Inflammatory macrophage treated with lipopolysaccharide for 4 hours (primary cell): ENCODE data around the gene COL25A1.

ENCODE experiments used
- DNase-seq: peaks from one replicate; pipeline ENCODE4 v3.0.0-alpha.2; 2020

Gene COL25A1

DNA sequence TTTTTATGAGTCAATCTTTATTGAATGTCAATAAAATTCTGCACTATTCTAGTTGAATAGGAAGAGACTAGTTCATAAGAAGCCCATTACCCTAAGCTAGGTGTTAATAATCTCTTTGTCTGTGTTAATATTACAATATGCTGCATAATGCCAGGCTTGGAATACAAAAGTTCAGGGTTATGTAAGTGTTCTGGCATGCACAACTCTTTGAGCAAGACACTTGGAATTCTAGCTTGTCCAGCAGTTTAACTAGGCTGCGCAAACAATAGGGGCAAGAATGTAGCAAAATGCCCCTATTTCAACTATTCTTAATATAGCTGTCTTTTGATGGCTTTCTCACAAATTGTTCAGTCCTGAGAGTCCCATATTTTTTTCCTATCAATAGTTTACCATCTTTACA, 508.3 kb downstream of the COL25A1 start:
- no peak for DNase-seq

DNA sequence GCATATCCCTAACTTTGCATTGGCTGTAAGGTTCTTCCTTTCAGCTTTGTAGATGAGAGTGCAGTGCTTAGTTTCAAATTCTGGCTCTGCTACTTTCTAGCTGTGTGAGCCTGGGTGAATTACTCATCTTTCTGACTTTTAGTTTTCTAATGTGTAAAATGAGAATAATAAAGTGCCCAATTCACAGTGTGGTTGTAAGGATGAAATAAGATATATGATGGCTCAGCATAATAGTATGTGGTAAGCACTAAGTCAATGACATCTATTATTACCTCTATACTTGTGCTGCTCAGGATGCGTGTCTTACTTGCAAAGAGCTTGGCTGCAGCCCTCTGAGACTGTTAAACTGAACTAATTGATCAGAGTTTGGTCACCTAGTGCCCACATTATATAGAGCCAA, 509.0 kb downstream of the COL25A1 start:
- DNase-seq: no peak

DNA sequence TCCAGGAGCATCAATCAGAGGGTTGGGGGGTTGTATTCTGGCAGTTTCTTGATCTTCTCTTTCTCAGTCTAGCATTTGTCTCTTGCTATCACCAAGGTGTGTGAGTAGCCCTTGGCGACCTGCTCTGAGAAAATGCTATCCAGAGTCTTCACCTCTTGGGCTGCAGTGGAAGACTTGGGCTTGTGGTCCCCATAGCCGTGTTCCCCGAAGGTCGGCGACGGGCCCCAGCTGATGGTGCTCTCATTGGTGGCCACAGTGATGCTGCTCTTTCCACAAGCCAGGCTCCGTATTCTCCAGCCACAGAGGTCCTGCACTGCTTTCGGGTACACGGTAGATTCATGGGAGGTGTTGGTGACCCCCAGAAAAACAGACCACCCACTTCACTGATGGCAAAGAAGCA, 513.7 kb downstream of the COL25A1 start:
- no peak for DNase-seq

DNA sequence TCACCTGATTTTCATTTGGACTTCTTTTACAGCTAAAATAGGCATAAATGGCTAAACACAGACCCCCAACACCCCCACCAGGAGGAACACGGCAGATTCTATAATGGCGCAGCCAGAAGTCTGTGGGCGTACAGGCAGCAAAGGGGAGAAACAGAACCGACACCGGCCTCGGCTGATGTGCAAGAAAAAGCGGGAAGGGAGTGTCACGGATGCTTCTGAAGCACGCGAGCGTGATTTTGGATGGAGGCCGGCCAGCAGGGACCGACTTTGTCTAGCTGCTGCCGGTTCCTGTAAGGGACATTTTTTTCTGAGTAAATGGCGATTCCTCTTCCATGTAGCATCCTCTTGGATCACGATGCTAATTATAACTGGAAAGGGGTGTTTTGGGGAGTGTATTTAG, 514.7 kb downstream of the COL25A1 start:
- DNase-seq: no peak

DNA sequence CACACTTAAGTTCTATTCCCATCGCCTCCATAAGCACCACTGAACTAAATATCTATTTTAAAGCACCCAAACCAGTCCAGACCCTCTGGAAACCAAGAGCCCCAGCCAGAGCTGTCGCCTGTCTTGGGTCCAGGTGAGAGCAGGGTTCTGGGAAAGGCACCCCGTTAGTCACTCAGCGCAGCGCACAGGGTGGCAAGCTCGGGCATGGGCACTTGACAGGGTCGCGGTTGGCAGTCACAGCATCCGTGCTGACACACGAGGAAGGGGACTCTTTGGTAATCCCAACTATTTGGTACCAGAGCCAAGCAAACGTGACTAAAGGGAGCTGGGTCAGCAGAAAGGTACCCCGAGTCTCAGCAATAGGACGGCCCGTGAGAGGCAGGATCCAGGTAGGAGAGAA, 515.4 kb downstream of the COL25A1 start:
- DNase-seq: no peak

DNA sequence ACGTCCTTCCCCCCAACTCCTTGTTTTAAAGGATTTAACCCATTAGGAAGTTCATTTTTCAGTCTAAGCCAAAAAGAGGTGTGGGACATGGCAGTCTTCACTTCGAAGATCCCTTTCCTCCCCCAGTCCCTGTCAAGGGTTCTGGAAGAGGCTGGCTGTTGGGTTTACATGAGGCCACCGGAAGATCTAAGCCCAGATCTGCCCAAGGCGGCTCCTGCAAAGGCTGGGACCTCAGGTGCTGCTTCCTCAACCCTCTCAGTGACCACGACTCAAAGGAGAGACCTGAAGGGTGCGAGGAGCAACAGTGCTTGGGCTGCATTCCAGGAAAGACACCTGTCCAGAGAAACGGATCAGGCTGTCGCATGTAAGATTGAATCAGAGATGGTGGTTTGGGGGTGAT, 516.1 kb downstream of the COL25A1 start:
- DNase-seq: no peak

DNA sequence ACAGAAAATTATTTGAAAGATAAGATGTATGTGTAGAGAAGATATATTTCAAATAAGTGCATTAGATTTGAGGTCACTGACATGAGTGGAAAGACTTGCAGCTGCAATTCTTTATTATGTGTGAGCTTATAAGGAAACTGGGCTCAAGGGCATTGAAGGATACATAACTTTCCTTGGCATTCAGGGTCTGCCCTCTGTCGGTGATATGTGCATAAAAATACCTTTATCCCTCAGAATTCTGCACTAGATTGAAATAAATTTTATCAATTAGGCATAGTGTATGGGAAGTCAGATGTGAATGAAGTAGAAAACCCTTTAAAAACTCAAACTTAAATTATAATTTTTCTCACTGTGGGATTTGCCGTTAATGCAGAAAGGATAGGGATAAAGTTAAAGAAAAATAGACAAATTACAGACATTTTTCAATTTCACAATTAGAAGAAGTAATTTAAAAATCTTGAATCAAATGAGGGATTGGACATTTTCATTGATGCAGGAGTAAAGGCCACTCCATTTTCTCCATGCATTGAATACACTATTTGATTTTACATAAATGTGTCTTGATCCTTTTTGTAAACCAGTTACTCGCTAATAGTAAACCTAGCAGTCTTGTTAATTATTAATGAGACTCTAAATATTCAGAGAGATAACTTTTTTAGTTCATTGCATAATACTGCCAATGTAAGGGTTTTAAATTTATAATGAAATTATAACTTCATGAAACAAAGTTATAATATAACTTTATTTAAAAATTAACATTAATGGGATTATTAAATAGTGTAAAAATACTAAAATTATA, 518.6 kb downstream of the COL25A1 start:
- no peak for DNase-seq

DNA sequence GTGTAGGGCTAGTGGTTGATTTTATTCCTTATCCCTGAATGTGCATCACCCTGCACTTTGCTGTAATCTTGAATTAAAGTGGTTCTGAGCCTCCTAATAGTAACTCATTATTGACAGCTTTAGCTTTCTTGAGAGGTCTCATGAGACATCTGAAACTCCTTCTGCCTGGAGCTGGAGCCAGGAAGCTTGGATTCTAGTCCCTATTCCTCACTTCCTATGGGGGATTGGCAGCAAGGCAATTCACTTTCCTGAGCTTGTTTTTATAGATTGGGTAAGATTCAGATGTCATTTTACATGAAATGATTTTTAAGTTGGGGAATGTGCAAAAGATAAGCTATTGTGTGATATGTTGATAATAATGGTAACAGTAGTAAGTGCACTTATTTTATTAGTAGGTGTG, 522.5 kb downstream of the COL25A1 start:
- no peak for DNase-seq

DNA sequence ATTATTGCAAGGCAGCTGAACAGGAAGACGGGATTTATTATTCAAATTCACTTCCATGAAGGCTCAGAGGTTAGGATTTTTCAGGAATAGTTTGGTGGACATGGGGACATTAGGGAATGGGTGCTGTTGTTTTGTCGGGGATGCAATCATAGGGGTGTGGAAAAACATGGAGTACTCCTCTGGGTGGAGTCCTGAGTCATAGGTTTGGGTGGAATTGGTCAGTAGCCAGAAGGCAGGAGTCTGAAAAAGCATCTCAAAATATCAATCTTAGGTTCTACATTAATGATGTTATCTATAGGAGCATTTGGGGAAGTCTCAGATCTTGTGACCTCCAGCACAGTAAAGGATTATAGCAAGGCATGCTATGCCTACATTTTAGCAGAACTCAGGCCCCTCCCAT, 525.1 kb downstream of the COL25A1 start:
- DNase-seq: no peak

DNA sequence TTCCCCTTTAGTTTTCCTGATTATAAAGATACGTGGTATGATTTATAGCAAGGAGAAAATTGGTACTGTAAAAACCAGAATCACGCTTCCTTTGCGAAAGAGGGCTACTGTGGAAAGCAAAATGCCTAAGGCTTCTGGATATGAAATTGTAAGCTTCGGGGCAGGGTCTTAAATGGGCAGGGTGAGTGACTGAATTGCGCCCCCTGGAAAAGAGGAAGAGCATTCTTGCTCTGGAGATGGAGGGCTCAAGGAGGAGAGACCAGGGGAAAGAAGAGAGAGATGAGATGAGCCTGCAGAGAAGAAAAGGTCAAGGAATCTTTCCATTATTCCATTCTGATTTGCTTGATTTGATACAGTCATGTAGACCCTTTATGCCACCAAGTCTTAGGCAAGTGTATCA, 526.5 kb downstream of the COL25A1 start:
- DNase-seq: no peak

DNA sequence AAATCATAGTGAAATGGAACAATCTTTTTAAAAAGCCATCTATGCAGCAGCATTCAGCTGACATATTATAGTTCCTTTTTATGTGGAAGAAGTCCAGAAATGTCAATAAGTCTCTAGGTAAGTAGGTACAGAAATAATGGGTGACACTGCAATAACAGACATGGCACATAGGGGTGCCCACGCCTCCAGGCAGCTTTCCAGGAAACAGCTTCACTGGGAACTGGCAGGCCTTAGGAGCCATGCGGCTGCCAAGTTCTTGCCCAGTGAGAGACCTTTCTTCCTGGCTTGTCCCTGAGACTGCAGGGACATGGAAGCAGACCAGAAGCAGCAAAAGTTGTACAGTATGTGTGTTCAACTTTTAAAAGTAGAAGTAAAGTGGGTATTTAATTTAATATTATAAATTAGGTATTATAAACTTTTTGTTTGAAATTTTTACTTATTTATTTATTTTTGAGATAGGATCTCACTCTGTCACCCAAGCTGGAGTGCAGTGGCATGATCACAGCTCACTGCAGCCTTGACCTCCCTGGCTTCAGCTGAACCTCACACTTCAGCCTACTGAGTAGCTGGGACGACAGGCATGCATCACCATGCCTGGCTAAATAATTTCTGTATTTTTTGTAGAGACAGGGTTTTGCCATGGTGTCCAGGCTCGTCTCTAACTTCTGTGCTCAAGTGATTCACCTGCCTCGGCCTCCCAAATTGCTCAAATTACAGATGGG, 527.5 kb downstream of the COL25A1 start:
- DNase-seq: no peak

DNA sequence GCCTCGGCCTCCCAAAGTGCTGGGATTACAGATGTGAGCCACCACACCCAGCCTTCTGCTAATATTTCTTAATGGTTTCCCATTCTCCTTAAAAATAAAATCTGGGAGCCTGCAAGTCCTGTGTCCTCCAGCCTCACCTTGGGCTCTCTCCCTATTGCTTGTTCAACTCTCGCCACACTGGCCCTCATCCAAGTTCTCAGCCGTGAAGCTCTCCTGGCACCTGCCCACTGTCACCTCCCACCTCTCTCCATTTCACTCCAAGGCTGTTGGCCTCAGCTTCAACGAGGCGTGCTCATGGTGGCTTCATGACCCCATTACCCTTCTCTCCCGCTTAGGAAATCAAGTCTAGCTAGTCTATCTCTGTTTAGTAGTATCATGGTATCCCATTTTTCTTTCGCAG, 530.1 kb downstream of the COL25A1 start:
- no peak for DNase-seq

DNA sequence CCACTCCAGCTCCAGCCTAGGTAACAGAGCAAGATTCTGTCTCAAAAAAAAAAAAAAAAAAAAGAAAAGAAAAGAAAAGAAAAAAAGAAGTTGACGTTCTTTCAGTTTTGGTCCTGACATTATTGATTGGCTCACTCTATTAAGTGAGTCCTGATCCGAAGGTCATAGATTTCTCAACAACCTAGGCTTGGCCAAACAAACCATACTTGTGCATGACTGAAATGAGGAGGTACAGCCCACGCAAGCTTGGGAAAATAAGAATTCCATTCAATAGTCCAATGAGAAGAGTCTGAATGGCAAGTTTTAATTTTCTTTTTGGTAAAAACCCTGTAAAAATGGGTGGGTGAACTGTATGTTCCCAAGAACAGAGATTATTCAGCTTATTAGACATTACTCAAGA, 536.4 kb downstream of the COL25A1 start:
- no peak for DNase-seq

DNA sequence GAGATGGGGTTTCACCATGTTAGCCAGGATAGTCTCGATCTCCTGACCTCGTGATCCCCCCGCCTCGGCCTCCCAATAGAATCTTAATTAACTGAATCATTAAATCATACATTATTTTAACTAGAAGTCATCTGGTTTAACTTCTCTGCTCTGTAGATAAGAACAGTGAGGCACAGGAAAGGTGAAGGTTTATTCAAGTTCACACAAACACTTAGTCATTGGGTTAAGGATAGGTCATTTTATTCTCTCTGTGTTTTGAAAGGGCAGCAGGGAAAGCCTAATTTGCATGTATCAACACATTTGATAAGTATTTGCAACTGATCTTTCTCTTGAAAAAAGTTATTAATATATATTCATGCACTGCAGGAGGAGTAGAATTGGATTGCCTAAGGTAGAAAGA, 538.5 kb downstream of the COL25A1 start:
- DNase-seq: no peak

DNA sequence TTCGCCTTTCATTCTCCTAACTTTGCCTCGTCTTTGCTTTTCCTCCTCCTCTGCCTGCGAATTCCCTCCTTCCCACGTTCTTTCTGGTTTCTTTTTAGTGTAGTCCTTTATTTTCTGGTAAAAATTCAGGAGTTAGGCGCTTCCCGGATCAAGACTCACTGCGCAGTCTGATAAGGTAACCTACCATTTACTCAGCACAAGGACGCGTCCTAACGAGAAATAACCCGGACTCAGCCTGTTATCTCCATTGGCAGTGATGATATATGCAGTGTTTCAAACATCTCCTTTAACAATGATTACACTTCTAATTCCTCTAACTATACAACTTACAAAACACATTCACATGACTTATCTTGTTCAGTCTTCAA, 539.2 kb downstream of the COL25A1 start:
- no peak for DNase-seq

DNA sequence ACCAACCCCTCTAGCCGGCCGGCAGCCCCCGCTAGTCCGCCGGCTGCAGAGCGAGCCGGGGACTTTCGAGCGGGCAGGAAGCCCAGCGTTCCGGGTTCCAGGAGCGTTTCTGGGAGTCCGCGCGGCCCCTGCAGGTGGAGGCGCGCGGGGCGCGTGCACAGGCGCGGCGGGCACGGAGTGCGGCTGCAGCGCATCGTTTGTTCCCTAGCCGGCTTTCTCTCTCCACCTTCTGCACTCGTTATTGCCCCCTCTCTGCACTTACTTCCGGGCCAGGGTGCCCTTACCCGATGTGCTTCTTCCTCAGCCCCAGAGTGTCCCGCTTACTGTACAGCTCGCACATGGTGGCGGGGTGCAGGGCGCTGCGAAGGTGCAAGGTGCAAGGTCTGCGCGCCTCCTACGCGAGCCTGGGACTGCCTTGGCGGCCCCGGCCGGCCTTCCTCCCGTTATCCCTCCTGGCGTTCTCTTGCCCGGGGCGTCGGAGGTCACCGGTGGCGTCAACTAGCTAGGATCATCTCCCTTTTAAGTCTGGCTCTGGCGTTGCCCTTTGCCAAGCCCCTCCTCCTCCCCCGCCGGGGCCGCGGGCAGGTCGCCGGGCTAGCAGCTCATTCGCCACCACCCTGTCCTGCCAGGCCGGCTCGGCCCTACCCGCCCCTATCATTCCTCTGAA, 539.8 kb downstream of the COL25A1 start, which contains the start of gene ETNPPL:
TSS of gene ETNPPL (minus strand) at position 495 of the 667 bp plus-strand sequence. CDS start at position 340, 155 bp downstream.
- DNase-seq: no peak
